Measurements from ENCODE around the gene RAET1E.
A peak's percentile ranks its signal among the peaks of the same experiment; 100 is the strongest.

The RAET1E gene

DNA sequence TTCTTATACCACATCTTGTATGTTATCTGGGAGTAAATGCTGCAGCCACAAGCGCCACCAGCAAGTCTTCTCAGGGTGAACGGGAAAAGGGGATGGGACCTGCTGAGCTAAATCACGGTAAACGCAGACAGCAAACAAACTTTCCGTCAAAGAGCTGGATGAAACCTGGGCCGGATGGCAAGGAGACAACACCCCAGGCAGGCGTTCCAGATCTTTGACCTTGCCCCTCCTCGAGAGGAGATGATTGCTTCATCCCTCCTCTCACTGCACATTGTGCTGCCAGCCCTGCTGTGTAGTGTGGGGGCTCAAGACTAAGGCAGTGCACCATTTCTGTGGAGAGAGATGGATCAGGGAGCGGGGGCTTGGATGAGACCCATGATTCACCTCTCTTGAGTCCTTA, 9.8 kb downstream of the RAET1E start:
- no peak overlapping the region for H3K4ac ChIP-seq (ENCODE audit: low read depth, low read length)

DNA sequence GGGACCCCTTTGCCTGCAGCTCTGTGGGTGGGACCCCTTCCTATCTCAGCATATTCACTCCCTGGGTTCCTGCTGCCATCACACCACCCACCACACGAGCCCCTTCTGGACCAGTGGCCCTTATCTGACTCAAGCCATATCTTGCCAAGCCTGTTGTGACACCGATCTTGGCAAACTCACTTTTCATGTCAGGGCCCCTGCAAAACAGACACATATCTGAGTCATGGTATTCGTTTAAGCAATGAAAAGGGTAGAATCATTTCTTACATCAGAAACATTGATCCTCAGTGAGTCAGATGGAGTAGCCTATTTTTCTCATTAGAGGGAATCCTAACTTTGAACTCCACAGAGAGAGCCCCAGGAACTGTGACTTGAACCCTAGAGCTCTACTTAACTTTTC, 10.6 kb downstream of the RAET1E start:
- H2AFZ ChIP-seq (ENCODE audit: insufficient read depth, low read length, poor library complexity): no peak overlapping the region
- no peaks in the 10 kb centered on the region for H3K36me3 ChIP-seq (ENCODE audit: control insufficient read depth in 1 of 2, insufficient read depth in 2 of 2, low read length in 2 of 2)
- DNase-seq: peak; percentile 67 to 73
- no peak overlapping the region for H2AK5ac ChIP-seq (ENCODE audit: low read length)
- no peak overlapping the region for H2BK5ac ChIP-seq (ENCODE audit: low read depth, low read length, poor library complexity)
- H3K79me1 ChIP-seq (ENCODE audit: low read length): no peaks in the 10 kb centered on the region
- H3K14ac ChIP-seq (ENCODE audit: low read length): no peak overlapping the region
- H3K79me2 ChIP-seq (ENCODE audit: control insufficient read depth, insufficient read depth, low read length, poor library complexity): no peaks in the 10 kb centered on the region
- H3K23ac ChIP-seq (ENCODE audit: low read length): no peak overlapping the region
- H4K12ac ChIP-seq (ENCODE audit: low read depth, low read length): no peak overlapping the region
- no peak overlapping the region for H3K27ac ChIP-seq (ENCODE audit: low read depth, low read length)
- no peak overlapping the region for H3K18ac ChIP-seq (ENCODE audit: low read length)
- H2BK12ac ChIP-seq (ENCODE audit: low read length): no peak overlapping the region
- no CpG with 5 or more reads among the region's 3 CpGs for WGBS (ENCODE audit: extremely low coverage, insufficient coverage, insufficient read length)
- no peak overlapping the region for H4K91ac ChIP-seq (ENCODE audit: low read depth, low read length)
- no peak overlapping the region for H3K4me2 ChIP-seq (ENCODE audit: low read length)
- H4K8ac ChIP-seq (ENCODE audit: low read depth, low read length): no peak overlapping the region
- H3K9ac ChIP-seq (ENCODE audit: low read length): no peak overlapping the region
- H3K4ac ChIP-seq (ENCODE audit: low read depth, low read length): no peak overlapping the region
- no peaks in the 10 kb centered on the region for H3K9me3 ChIP-seq (ENCODE audit: insufficient read depth, low read depth, low read length)
- H2BK120ac ChIP-seq (ENCODE audit: insufficient read depth, low read length, poor library complexity): no peak overlapping the region
- H3K27me3 ChIP-seq (ENCODE audit: insufficient read depth, low read length): no peaks in the 10 kb centered on the region
- no peak overlapping the region for H3K4me3 ChIP-seq (ENCODE audit: low read depth, low read length)
- H3K4me1 ChIP-seq (ENCODE audit: control insufficient read depth in 1 of 2, insufficient read depth in 2 of 2, low read length in 2 of 2): no peaks in the 10 kb centered on the region

More for the DNA sequence above, 9.8 kb downstream of the RAET1E start:
- H4K91ac ChIP-seq (ENCODE audit: low read depth, low read length): no peak overlapping the region
- no peak for DNase-seq
- H3K23ac ChIP-seq (ENCODE audit: low read length): no peak overlapping the region
- no peak overlapping the region for H3K4me2 ChIP-seq (ENCODE audit: low read length)
- H3K9ac ChIP-seq (ENCODE audit: low read length): no peak overlapping the region
- no peaks in the 10 kb centered on the region for H3K36me3 ChIP-seq (ENCODE audit: control insufficient read depth in 1 of 2, insufficient read depth in 2 of 2, low read length in 2 of 2)
- H3K27me3 ChIP-seq (ENCODE audit: insufficient read depth, low read length): no peaks in the 10 kb centered on the region
- no CpG with 5 or more reads among the region's 9 CpGs for WGBS (ENCODE audit: extremely low coverage, insufficient coverage, insufficient read length)
- H3K79me1 ChIP-seq (ENCODE audit: low read length): no peaks in the 10 kb centered on the region
- H3K27ac ChIP-seq (ENCODE audit: low read depth, low read length): no peak overlapping the region
- no peak overlapping the region for H3K18ac ChIP-seq (ENCODE audit: low read length)
- no peak overlapping the region for H2AFZ ChIP-seq (ENCODE audit: insufficient read depth, low read length, poor library complexity)
- no peak overlapping the region for H3K4me3 ChIP-seq (ENCODE audit: low read depth, low read length)
- no peak overlapping the region for H4K8ac ChIP-seq (ENCODE audit: low read depth, low read length)
- no peaks in the 10 kb centered on the region for H3K79me2 ChIP-seq (ENCODE audit: control insufficient read depth, insufficient read depth, low read length, poor library complexity)
- H2AK5ac ChIP-seq (ENCODE audit: low read length): no peak overlapping the region
- H2BK120ac ChIP-seq (ENCODE audit: insufficient read depth, low read length, poor library complexity): no peak overlapping the region
- H4K12ac ChIP-seq (ENCODE audit: low read depth, low read length): no peak overlapping the region
- H3K14ac ChIP-seq (ENCODE audit: low read length): no peak overlapping the region
- H3K4me1 ChIP-seq (ENCODE audit: control insufficient read depth in 1 of 2, insufficient read depth in 2 of 2, low read length in 2 of 2): no peaks in the 10 kb centered on the region
- no peak overlapping the region for H2BK5ac ChIP-seq (ENCODE audit: low read depth, low read length, poor library complexity)
- no peaks in the 10 kb centered on the region for H3K9me3 ChIP-seq (ENCODE audit: insufficient read depth, low read depth, low read length)
- H2BK12ac ChIP-seq (ENCODE audit: low read length): no peak overlapping the region

DNA sequence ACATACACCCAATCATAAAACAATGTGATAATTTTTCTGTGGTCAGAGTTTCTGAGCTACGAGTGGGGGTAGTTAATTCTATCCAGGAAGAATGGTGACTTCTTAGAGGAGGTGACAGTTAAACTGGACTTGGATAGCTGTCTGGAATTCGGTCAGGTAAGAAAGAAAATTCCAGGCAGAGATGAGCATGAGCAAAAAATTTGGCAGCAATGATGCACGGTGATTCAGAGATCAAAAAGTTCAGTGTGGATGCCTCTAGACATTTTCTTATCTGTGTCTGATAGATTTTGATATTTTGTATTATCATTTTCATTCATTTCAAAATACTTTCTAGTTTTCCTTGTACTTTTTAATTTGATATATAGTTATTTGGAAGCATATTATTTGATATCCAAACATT, 12.0 kb downstream of the RAET1E start:
- no peak overlapping the region for H2BK120ac ChIP-seq (ENCODE audit: insufficient read depth, low read length, poor library complexity)
- no peak overlapping the region for H2BK12ac ChIP-seq (ENCODE audit: low read length)
- no peak overlapping the region for H2AK5ac ChIP-seq (ENCODE audit: low read length)
- H4K8ac ChIP-seq (ENCODE audit: low read depth, low read length): no peak overlapping the region
- H3K4ac ChIP-seq (ENCODE audit: low read depth, low read length): no peak overlapping the region
- H4K12ac ChIP-seq (ENCODE audit: low read depth, low read length): no peak overlapping the region
- no peak overlapping the region for H2BK5ac ChIP-seq (ENCODE audit: low read depth, low read length, poor library complexity)
- H2AFZ ChIP-seq (ENCODE audit: insufficient read depth, low read length, poor library complexity): no peak overlapping the region
- no CpG with 5 or more reads among the region's 3 CpGs for WGBS (ENCODE audit: extremely low coverage, insufficient coverage, insufficient read length)
- H3K9ac ChIP-seq (ENCODE audit: low read length): no peak overlapping the region
- H3K18ac ChIP-seq (ENCODE audit: low read length): no peak overlapping the region
- H3K4me1 ChIP-seq (ENCODE audit: control insufficient read depth in 1 of 2, insufficient read depth in 2 of 2, low read length in 2 of 2): no peaks in the 10 kb centered on the region
- no peak overlapping the region for H3K14ac ChIP-seq (ENCODE audit: low read length)
- no peak overlapping the region for H4K91ac ChIP-seq (ENCODE audit: low read depth, low read length)
- H3K36me3 ChIP-seq (ENCODE audit: control insufficient read depth in 1 of 2, insufficient read depth in 2 of 2, low read length in 2 of 2): no peaks in the 10 kb centered on the region
- no peak overlapping the region for H3K23ac ChIP-seq (ENCODE audit: low read length)
- H3K9me3 ChIP-seq (ENCODE audit: insufficient read depth, low read depth, low read length): no peaks in the 10 kb centered on the region
- no peaks in the 10 kb centered on the region for H3K27me3 ChIP-seq (ENCODE audit: insufficient read depth, low read length)
- DNase-seq: peak in 1 of 2 donors; percentile 35
- no peak overlapping the region for H3K4me3 ChIP-seq (ENCODE audit: low read depth, low read length)
- no peak overlapping the region for H3K27ac ChIP-seq (ENCODE audit: low read depth, low read length)
- no peaks in the 10 kb centered on the region for H3K79me1 ChIP-seq (ENCODE audit: low read length)
- H3K4me2 ChIP-seq (ENCODE audit: low read length): no peak overlapping the region
- no peaks in the 10 kb centered on the region for H3K79me2 ChIP-seq (ENCODE audit: control insufficient read depth, insufficient read depth, low read length, poor library complexity)

DNA sequence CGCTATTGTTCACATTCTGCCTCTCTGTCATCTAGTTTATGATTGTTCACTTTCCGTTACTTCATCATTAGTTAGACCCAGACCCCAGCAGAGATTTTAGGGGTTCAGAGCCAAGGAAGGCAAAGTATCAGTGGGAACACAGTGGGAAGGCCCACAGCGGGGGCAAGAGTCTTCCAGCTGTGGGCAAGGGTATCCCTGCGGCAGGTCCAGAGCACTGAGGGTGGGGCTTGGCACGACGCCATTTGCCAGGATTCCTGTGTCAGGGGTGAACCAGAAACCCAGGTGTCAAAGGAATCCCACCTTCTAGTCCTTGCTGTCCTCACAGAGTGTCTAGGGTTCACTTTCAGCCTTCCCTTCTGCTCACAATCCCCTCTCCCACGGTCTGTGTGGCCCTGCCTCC, 13.3 kb downstream of the RAET1E start:
- H3K79me2 ChIP-seq (ENCODE audit: control insufficient read depth, insufficient read depth, low read length, poor library complexity): no peaks in the 10 kb centered on the region
- no peak overlapping the region for H2BK120ac ChIP-seq (ENCODE audit: insufficient read depth, low read length, poor library complexity)
- no peaks in the 10 kb centered on the region for H3K36me3 ChIP-seq (ENCODE audit: control insufficient read depth in 1 of 2, insufficient read depth in 2 of 2, low read length in 2 of 2)
- H3K79me1 ChIP-seq (ENCODE audit: low read length): no peaks in the 10 kb centered on the region
- no peak overlapping the region for H3K4me2 ChIP-seq (ENCODE audit: low read length)
- H3K9ac ChIP-seq (ENCODE audit: low read length): no peak overlapping the region
- H2AFZ ChIP-seq (ENCODE audit: insufficient read depth, low read length, poor library complexity): no peak overlapping the region
- H3K4me1 ChIP-seq (ENCODE audit: control insufficient read depth in 1 of 2, insufficient read depth in 2 of 2, low read length in 2 of 2): no peaks in the 10 kb centered on the region
- no peak overlapping the region for H3K14ac ChIP-seq (ENCODE audit: low read length)
- no peak overlapping the region for H4K12ac ChIP-seq (ENCODE audit: low read depth, low read length)
- H2BK5ac ChIP-seq (ENCODE audit: low read depth, low read length, poor library complexity): no peak overlapping the region
- no CpG with 5 or more reads among the region's 7 CpGs for WGBS (ENCODE audit: extremely low coverage, insufficient coverage, insufficient read length)
- H3K18ac ChIP-seq (ENCODE audit: low read length): no peak overlapping the region
- H3K27me3 ChIP-seq (ENCODE audit: insufficient read depth, low read length): no peaks in the 10 kb centered on the region
- no peak overlapping the region for H4K8ac ChIP-seq (ENCODE audit: low read depth, low read length)
- DNase-seq: no peak
- H3K27ac ChIP-seq (ENCODE audit: low read depth, low read length): no peak overlapping the region
- no peak overlapping the region for H3K23ac ChIP-seq (ENCODE audit: low read length)
- no peak overlapping the region for H3K4ac ChIP-seq (ENCODE audit: low read depth, low read length)
- no peak overlapping the region for H2AK5ac ChIP-seq (ENCODE audit: low read length)
- H2BK12ac ChIP-seq (ENCODE audit: low read length): no peak overlapping the region
- no peak overlapping the region for H3K4me3 ChIP-seq (ENCODE audit: low read depth, low read length)
- no peaks in the 10 kb centered on the region for H3K9me3 ChIP-seq (ENCODE audit: insufficient read depth, low read depth, low read length)
- H4K91ac ChIP-seq (ENCODE audit: low read depth, low read length): no peak overlapping the region

All from trophoblast cell (in vitro differentiated cells and primary cell).